Mammary epithelial cell (primary cell): ENCODE data around the gene AHSG.

ENCODE experiments used
- CTCF ChIP-seq, 2 donors: IDR thresholded peaks in 1 of 2; conservative IDR thresholded peaks in 1 of 2; 2 replicates each; pipeline ENCODE4 v1.5.1; 2011 to 2012; ENCODE audit warnings: inconsistent platforms in 2 of 2, low read length in 2 of 2, mild to moderate bottlenecking in 2 of 2, control low read depth in 1 of 2, low read depth in 1 of 2; ENCODE audit not compliant: insufficient read depth in 1 of 2; ENCODE audit errors: extremely low read depth in 1 of 2
- EZH2 ChIP-seq: IDR thresholded peaks from 2 replicates; pipeline ENCODE4 v1.6.1; 2012; ENCODE audit warnings: low read length, inconsistent platforms, borderline replicate concordance

DNA sequence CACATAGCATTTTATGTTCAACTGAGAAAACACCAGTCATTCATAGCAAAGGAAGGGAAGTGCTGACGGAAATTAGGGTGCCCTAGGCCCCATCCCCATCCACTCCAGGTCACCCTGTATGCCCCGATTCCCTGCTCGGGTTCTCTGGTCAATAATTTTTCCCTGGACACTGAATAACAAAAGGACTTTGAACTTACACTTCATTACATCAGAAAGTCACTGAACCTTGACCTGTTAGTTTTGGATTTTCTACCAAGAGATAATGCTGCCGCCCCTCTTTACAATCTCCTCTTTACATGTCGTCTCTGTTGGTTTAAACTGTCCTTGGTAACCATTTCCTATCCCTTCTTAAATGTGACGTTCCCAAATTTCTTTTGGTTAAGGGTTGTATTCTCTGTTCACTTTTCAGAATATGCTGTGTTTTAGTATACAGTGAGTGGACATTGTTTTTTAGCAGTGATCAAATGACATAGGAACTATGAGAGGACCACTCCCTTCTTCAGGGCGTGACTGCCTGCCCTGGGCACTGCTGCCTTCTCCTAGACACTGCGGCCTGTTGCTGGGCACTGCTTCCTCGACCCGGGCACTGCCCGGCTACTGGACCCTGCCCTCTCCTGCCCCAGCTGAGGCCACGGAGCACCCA lies 13.6 kb upstream of the AHSG start:
- TF ChIP-seq CTCF (conservative IDR thresholded peaks at IDR 0.05 in 1 of 2, IDR thresholded peaks at IDR 0.05 in 1 of 2; ENCODE audit: extremely low read depth in 1 of 2, insufficient read depth in 1 of 2, low read depth in 1 of 2, low read length in 2 of 2) (no peak), EZH2 (no peak)
